T-cell (primary cell): ENCODE data around the gene PCDH12. TPM values are rescaled to one million over a fixed set of nuclear protein-coding genes. Genes with fewer than 3 reads are reported as not detected.

Experiments
- total RNA-seq, 35 experiments: library from RNA in 6 of 35; stranded (reverse) in 6 of 35; fragments of 120-200 nt in 1 of 35; gene quantifications; one replicate each; pipeline versions ENCODE4 v1.2.1 to v1.2.4 and lab custom pipeline; 2013 to 2026

The PCDH12 gene
- total RNA-seq, 5 donors from 2014 or later (not counting 1 experiment from before 2014, with no cell fraction given), result 0.07 to 0.09 TPM; not detected in 3

Other genes with a start within 250 kb of the PCDH12 start
- gene PCDH1, start 79.8 kb downstream of the PCDH12 start, total RNA-seq, result 1 to 10 TPM in 2 of 5 donors, under 1 TPM in 3; 0.23 to 3.0 (median 0.82) TPM
- gene DELE1, start 34.3 kb downstream of the PCDH12 start, total RNA-seq, result 100 to 1,000 TPM in 1 of 5 donors, 10 to 100 TPM in 4; 80.3 to 130 (median 85.2) TPM
- 10 to 100 TPM; 16.4 to 35.8 (median 28.2) TPM for gene RNF14, start 10.9 kb upstream of the PCDH12 start, total RNA-seq
- 10 to 100 TPM; 12.6 to 30.3 (median 29.3) TPM for gene GNPDA1, start 54.8 kb upstream of the PCDH12 start, total RNA-seq
- gene NDFIP1, start 150.6 kb upstream of the PCDH12 start, total RNA-seq, result 100 to 1,000 TPM in 2 of 5 donors, 10 to 100 TPM in 3; 76.3 to 194 (median 90.8) TPM